ENCODE measurements around the gene MICAL3.

DNA sequence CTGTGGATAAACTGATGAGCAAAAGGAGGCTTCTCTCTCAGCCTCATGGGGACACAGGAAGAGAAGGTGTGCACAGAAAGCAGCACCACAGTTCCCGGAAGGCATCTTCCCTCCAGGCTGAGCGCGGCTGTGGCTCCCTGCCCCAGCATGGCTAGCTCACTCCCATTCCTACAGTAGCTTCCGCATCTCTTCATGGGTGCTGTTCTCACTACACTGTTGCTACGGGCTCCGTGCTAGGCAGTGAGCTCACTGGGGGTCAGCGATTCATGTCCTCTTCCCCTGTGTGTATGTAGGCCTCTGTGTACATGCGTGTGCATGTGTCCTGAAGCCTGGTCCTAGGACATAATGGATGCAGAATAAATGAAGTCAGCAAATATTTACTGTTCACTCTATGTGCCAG, 64.3 kb downstream of the MICAL3 start:
- TF ChIP-seq EZH2 (IDR thresholded peaks at IDR 0.05; ENCODE audit: borderline replicate concordance, low read depth, low read length): no peak
- TF ChIP-seq, protein P1, sequence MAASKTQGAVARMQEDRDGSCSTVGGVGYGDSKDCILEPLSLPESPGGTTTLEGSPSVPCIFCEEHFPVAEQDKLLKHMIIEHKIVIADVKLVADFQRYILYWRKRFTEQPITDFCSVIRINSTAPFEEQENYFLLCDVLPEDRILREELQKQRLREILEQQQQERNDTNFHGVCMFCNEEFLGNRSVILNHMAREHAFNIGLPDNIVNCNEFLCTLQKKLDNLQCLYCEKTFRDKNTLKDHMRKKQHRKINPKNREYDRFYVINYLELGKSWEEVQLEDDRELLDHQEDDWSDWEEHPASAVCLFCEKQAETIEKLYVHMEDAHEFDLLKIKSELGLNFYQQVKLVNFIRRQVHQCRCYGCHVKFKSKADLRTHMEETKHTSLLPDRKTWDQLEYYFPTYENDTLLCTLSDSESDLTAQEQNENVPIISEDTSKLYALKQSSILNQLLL (CRISPR knock-in tag; IDR thresholded peaks at IDR 0.05; ENCODE audit: borderline replicate concordance): no peak
- TF ChIP-seq CTCF (IDR thresholded peaks at IDR 0.05 in 2 of 3, conservative IDR thresholded peaks at IDR 0.05 in 1 of 3; ENCODE audit: insufficient read depth in 2 of 3, low read depth in 1 of 3, low read length in 3 of 3): no peak
- TF ChIP-seq KDM2B (CRISPR knock-in tag; IDR thresholded peaks at IDR 0.05): no peak
- TF ChIP-seq ZNF24 (IDR thresholded peaks at IDR 0.05): no peak
- TF ChIP-seq ATF2 (CRISPR knock-in tag; IDR thresholded peaks at IDR 0.05): no peak
- no peak for TF ChIP-seq KLF16 (IDR thresholded peaks at IDR 0.05)
- no peak for TF ChIP-seq EWSR1 (IDR thresholded peaks at IDR 0.05; ENCODE audit: borderline replicate concordance, low read depth, partially characterized antibody)
- TF ChIP-seq ZBTB33 (CRISPR knock-in tag; IDR thresholded peaks at IDR 0.05): no peak

Data from K562 (cell line).